ENCODE data around the gene UAP1L1.
A peak's percentile ranks its signal among the peaks of the same experiment; 100 is the strongest.

UAP1L1 gene

DNA sequence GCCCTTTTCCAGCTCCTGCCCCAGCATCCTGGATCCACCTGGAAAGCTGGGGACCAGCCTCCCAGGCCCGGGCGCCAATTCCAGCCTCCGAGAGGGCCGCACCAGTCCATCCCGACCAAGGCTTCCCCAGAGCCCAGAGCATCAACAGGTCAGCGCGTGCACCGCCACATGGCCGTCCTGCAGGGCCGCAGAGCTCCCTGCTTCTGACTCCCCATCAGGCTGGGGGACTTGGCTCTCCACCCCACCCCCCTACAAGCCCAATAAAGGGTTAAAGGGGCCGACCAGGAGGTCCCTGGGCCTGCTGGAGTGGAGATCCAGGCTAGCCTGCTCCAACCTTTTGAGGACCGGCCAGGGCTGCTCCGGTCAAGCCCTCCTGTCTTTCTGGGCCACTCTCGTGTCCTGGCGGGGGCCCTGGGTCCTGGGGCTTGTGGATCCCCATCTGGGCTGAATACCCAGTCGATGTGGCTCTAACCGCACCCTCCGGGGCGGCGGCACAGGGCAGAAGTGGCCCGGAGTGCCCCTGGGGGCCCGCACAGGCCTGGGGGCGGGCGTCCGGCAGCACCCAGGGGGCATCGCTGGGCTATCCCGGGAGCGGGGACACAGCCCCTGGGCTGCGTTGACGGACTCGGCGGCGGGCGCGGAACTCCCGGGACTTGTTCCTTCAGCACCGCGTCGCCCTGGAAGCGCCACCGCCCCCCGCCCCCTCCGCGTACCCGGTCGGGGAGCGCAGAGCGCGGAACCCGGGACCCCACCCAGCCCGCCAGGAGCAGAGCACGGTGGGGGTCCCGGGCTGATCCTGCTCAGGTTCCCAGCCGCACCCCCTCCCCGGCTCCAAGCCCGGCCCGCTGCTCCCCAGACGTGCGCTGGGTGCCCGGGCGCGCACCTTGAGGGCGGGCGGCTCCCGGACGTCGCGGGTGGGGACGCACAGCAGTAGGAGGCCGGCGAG lies 24.0 kb upstream of the UAP1L1 start:
- TF ChIP-seq, protein P1, sequence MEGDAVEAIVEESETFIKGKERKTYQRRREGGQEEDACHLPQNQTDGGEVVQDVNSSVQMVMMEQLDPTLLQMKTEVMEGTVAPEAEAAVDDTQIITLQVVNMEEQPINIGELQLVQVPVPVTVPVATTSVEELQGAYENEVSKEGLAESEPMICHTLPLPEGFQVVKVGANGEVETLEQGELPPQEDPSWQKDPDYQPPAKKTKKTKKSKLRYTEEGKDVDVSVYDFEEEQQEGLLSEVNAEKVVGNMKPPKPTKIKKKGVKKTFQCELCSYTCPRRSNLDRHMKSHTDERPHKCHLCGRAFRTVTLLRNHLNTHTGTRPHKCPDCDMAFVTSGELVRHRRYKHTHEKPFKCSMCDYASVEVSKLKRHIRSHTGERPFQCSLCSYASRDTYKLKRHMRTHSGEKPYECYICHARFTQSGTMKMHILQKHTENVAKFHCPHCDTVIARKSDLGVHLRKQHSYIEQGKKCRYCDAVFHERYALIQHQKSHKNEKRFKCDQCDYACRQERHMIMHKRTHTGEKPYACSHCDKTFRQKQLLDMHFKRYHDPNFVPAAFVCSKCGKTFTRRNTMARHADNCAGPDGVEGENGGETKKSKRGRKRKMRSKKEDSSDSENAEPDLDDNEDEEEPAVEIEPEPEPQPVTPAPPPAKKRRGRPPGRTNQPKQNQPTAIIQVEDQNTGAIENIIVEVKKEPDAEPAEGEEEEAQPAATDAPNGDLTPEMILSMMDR (conservative IDR thresholded peaks at IDR 0.05; ENCODE audit: control insufficient read depth, insufficient read depth, low read depth, low read length): no peak
- no peak for DNase-seq (ENCODE audit: low read depth)
- no peak overlapping the region for H3K4me3 ChIP-seq (ENCODE audit: control insufficient read depth, low read depth, low read length)

DNA sequence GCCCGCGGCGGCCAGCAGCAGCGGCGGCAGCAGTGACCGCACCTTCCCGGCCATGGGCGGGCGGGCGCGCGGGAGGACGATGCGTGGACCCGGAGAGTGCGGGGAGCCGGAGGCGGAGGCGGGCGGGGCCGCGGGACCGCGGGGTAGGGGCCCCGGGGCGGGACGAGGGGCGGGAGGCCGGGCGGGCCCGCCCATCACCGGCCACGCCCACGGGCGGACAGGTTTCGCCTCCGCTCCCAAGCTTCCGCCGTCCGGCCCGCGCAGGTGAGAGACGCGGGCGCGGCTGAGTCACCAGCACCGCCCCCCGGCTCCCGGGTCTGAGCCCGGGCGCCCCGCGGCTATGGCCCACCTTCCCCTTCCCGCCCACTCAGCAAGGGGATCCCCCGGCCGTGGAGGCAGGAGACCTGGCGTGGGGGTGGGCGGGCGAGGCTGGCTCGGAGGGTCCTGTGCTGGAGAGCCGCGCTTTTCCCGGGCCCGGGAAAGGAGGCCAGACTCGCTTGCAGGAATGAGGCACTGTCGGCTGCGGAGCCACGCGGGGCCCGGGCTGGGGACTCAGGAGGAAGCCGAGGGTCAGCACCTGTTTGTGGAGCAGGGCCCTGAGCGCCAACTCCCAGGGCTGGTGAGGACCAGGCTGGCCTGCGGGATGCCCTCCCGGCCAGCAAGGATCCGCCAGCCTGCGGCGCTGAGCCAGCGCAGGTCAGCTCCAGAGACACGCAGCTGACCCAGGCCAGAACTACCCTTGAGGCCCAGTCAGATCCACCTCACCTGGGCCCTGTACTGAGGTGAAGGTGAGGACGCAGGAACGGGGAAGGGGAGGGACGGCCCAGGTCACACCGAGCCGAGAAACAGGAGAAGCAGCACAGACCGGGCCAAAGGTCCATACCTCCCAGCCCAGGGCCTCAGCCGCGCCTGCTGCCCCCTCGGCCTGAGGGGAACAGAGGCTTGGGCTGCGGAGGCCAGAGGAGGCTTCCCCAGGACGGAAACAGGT lies 23.1 kb upstream of the UAP1L1 start, which contains the start of gene ENTPD2:
Gene ENTPD2 (minus strand): TSS at position 118 of the 988 bp plus-strand sequence. CDS start 64 bp downstream, at position 54.
- TF ChIP-seq, protein P1 (conservative IDR thresholded peaks at IDR 0.05; ENCODE audit: control insufficient read depth, insufficient read depth, low read depth, low read length): no peak
- H3K4me3 ChIP-seq (ENCODE audit: control insufficient read depth, low read depth, low read length): no peak within 1 kb of the TSS
- no peak for DNase-seq (ENCODE audit: low read depth)

DNA sequence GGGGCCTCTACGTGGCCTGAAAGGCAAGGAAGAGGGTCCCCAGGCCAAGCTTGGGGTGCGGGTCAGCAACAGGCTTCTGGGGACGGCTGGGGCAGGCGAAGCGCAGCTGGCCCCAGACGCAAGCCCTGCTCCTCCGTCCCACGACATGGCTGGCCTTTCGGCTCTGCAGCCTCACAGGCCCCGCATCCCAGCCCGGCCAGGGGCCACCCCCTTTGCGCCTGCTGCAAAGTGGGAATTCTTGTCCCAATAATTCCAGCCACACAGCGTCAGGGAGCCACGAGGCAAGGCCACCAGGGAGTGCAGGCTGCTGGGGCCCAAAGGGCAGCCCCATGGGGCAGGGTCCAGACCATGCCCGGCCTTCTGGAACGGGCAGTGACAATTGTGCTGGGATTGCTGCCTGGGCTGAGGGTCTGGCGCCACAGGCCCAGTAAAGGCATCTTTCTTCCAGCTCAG lies 22.4 kb upstream of the UAP1L1 start:
- no peak for DNase-seq (ENCODE audit: low read depth)
- TF ChIP-seq, protein P1 (conservative IDR thresholded peaks at IDR 0.05; ENCODE audit: control insufficient read depth, insufficient read depth, low read depth, low read length): no peak
- H3K4me3 ChIP-seq (ENCODE audit: control insufficient read depth, low read depth, low read length): no peak overlapping the region

DNA sequence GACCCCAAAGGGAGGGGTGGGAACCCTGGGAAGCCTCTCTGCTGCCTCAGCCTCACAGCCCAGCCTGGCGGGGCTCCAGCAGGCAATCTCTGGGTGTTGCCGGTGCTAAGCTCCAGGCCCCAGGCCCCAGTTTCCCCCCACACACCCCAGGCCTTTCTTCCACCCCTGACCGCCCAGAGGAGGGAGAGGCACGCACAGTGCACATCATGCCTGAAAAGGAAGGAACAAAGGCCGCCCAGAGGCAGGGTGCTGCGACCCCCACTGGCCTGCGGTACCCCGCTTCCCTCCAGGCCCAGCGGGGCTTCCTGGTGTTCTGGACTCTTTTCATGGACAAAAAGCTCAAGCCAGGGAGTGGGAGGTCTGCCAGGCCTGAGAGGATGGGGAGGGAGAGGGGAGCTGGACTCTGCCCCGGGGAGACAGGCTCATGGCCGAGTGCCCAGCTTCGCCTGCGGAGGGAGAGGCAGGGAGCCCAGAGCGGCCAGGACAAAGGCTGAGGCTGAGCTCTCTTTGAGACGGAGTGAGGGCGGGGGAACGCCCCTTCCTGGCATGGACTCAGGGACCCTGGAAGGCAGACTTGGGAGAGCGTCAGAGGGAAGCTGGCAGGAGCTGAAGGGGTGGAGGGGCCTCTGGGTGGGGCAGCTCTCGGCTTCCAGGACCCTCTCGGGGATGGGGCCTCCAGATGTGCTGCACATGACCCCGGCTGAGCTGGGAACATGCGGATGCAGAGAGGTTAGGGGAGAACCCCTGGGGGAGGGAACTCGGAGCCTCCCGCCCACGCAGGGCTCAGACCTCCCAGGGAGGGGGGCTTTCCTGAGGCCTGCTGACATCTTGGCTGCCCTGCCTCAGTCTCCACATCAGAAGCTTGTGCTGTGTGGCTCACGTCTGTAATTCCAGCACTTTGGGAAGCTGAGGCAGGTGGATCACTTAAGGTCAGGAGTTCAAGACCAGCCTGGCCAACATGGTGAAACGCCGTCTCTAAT lies 21.6 kb upstream of the UAP1L1 start:
- no peak overlapping the region for H3K4me3 ChIP-seq (ENCODE audit: control insufficient read depth, low read depth, low read length)
- DNase-seq (ENCODE audit: low read depth): peak; percentile 71
- TF ChIP-seq, protein P1 (conservative IDR thresholded peaks at IDR 0.05; ENCODE audit: control insufficient read depth, insufficient read depth, low read depth, low read length): no peak

DNA sequence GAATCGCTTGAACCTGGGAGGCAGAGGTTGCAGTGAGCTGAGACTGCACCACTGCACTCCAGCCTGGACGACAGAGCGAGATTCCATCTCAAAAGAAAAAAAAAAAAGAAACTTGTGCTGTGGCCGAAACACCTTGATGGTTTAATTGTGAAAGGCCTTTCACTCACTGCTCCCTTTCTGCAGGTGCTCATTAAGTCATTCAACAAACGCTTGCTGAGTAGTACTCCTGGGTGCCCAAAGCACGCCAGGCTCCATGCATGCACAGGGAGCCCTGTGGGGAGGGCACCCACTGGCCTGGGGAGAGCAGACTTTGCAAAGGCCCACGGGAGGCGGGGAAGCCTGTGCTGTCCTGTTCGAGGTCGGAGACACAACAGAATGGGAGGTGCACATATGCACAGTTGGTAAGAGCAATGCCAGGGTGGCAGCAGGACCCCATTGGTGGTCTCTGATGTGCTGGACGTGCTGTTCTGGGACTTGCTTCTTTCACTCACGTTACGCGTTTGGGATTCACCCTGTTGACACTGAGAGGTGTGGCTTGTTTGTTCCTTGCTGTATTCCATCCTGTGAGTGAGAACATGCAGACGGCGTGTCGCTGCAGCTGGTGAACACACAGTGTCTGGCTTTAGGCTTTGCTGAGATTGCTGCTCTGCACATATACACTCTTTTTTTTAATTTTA lies 20.4 kb upstream of the UAP1L1 start:
- TF ChIP-seq, protein P1 (conservative IDR thresholded peaks at IDR 0.05; ENCODE audit: control insufficient read depth, insufficient read depth, low read depth, low read length): no peak
- H3K4me3 ChIP-seq (ENCODE audit: control insufficient read depth, low read depth, low read length): no peak overlapping the region
- DNase-seq (ENCODE audit: low read depth): no peak
